ENCODE data around the gene KANK3.
"Not testable (repeated sequence)": the region's sequence is repeated elsewhere in the genome, so short reads cannot be mapped to it uniquely, and the experiment has no call there.

Gene KANK3

GRCh38 chr19:8324186-8325050 is 18.6 kb downstream of the KANK3 start:
- intact Hi-C loops (cut with DNase I), result no loop called here
- no peak for DNase-seq

- intact Hi-C loops (cut with DNase I), result no loop called here
- DNase-seq, result no peak
Measured at GRCh38 chr19:8323781-8324185, 19.3 kb downstream of the KANK3 start.

- DNase-seq, result no peak
- intact Hi-C loops (cut with DNase I), result no loop called here
Measured at GRCh38 chr19:8322638-8322997, 20.4 kb downstream of the KANK3 start.

GRCh38 chr19:8321986-8322637 is 20.9 kb downstream of the KANK3 start:
- intact Hi-C loops (cut with DNase I), result no loop called here
- no peak for DNase-seq

GRCh38 chr19:8321067-8321985 is 21.7 kb downstream of the KANK3 start, which contains the start of the genes NDUFA7 and RPS28:
NDUFA7 (minus strand) TSS chr19:8321375; CDS start chr19:8321358, 17 bp downstream.
RPS28 (plus strand) TSS chr19:8321496; CDS start chr19:8321531, 35 bp downstream.
- intact Hi-C loops (cut with DNase I), result no loop called here
- DNase-seq, result peak; percentile 95 to 99 (median 98)

- intact Hi-C loops (cut with DNase I), result no loop called here
- peak in 6 of 42 donors; percentile 7 to 37 (median 14) for DNase-seq
Measured at GRCh38 chr19:8320564-8321066, 22.4 kb downstream of the KANK3 start.

GRCh38 chr19:8319807-8320520 is 23.1 kb downstream of the KANK3 start:
- intact Hi-C loops (cut with DNase I), result no loop called here
- DNase-seq, result no peak

- DNase-seq; intact Hi-C loops (cut with DNase I): not testable (repeated sequence)
Measured at GRCh38 chr19:8318835-8319234, 24.2 kb downstream of the KANK3 start.

GRCh38 chr19:8316351-8317125 is 26.5 kb downstream of the KANK3 start:
- intact Hi-C loops (cut with DNase I), result no loop called here
- DNase-seq, result no peak

- intact Hi-C loops (cut with DNase I); DNase-seq: not testable (repeated sequence)
Measured at GRCh38 chr19:8314981-8315640, 28.0 kb downstream of the KANK3 start.

- DNase-seq, result peak in 6 of 42 donors; percentile 7 to 33 (median 20)
- intact Hi-C loops (cut with DNase I), result no loop called here
Measured at GRCh38 chr19:8311461-8312260, 31.4 kb downstream of the KANK3 start.

- peak in 8 of 42 donors; percentile 2 to 25 (median 14) for DNase-seq
- intact Hi-C loops (cut with DNase I), result no loop called here
Measured at GRCh38 chr19:8310342-8311055, 32.6 kb downstream of the KANK3 start.

GRCh38 chr19:8308891-8309291 is 34.2 kb downstream of the KANK3 start:
- intact Hi-C loops (cut with DNase I), result no loop called here
- DNase-seq, result peak in 14 of 42 donors; percentile 6 to 37 (median 15)

- DNase-seq, result peak; percentile 87 to 97 (median 94)
- intact Hi-C loops (cut with DNase I), result no loop called here
Measured at GRCh38 chr19:8307965-8308866, 34.8 kb downstream of the KANK3 start, which contains the start of gene CD320. CD320 (minus strand) TSS chr19:8308358; CDS start chr19:8308290, 68 bp downstream.
